HepG2 (cell line): Measurements from ENCODE around the gene SYT13. TPM values are rescaled to one million over a fixed set of nuclear protein-coding genes. Genes with fewer than 3 reads are reported as not detected.

Experiments
- ATAC-seq: fragments of 200-7000 bp; cut with Tn5 transposase; 3 replicates; pipeline ENCODE4 v1.9.1; 2020; ENCODE audit warnings: mild to moderate bottlenecking, moderate library complexity
- BruUV-seq: library from RNA; stranded (reverse); fragments of 400-500 nt; replicated peaks from 2 replicates; lab custom pipeline; 2021; lab: Mats Ljungman, UMichigan
- CTCF ChIA-PET: fragments of 300-600 bp; formaldehyde crosslinking; extraction: SDS; loops from one replicate; lab custom pipeline; 2021; ENCODE audit warnings: low total read pairs, inconsistent platforms, low intra/inter-chr PET ratio; lab: Yijun Ruan, JAX
- POLR2A ChIA-PET: fragments of 350-600 bp; sonication (Branson Sonifier 250); formaldehyde crosslinking; loops from one replicate; lab custom pipeline; 2020; ENCODE audit warnings: antibody characterized with exemption, inconsistent platforms; lab: Yijun Ruan, JAX
- DNase-seq: peaks from one replicate; pipeline ENCODE4 v3.0.0-alpha.2; 2015; ENCODE audit warnings: low spot score
- FAIRE-seq: peaks from 3 replicates; lab custom pipeline; 2011; peaks lifted over from hg19 to GRCh38; lab: Jason Lieb, UNC
- H2AFZ ChIP-seq: one replicate; pipeline ENCODE4 v1.6.1; 2011; ENCODE audit warnings: low read length, inconsistent platforms
- H3K27ac ChIP-seq: fragments of 300-600 bp; 3 replicates; pipeline ENCODE4 v1.8.0; 2011; ENCODE audit warnings: mixed run types, mild to moderate bottlenecking, mixed read lengths, low read length, inconsistent platforms; ENCODE audit not compliant: insufficient read depth; ENCODE audit errors: extremely low read length
- H3K27me3 ChIP-seq, 2 experiments: fragments of 200-600 bp in 1 of 2; 2 replicates in 1 of 2; 3 replicates in 1 of 2; pipeline versions ENCODE4 v1.6.0 to v1.8.0; 2011; ENCODE audit warnings: low read length in 2 of 2, mild to moderate bottlenecking in 2 of 2, moderate library complexity in 2 of 2, inconsistent platforms in 1 of 2; ENCODE audit not compliant: insufficient read depth in 2 of 2, control insufficient read depth in 1 of 2
- H3K36me3 ChIP-seq, 2 experiments: fragments of 200-600 bp in 1 of 2; replicated peaks in 1 of 2; 2 replicates in 1 of 2; 3 replicates in 1 of 2; pipeline versions ENCODE4 v1.5.1 to v1.8.0; 2011; ENCODE audit warnings: low read length in 2 of 2, inconsistent platforms in 1 of 2; ENCODE audit not compliant: insufficient read depth in 2 of 2, control insufficient read depth in 1 of 2
- H3K4me1 ChIP-seq: 2 replicates; pipeline ENCODE4 v1.5.1; 2012; ENCODE audit warnings: low read length, inconsistent platforms; ENCODE audit not compliant: insufficient read depth
- H3K4me2 ChIP-seq: 2 replicates; pipeline ENCODE4 v1.6.0; 2011; ENCODE audit warnings: low read depth, low read length, inconsistent platforms
- H3K4me3 ChIP-seq, 3 experiments: fragments of 200-600 bp in 1 of 3; sonication (generic), shearing (Covaris generic) in 1 of 3; replicated peaks in 1 of 3; 2 replicates each; pipeline ENCODE4 v1.5.1; 2011 to 2016; ENCODE audit warnings: low read length in 3 of 3, inconsistent platforms in 2 of 3, low read depth in 2 of 3, mild to moderate bottlenecking in 2 of 3, control low read depth in 1 of 3, mixed read lengths in 1 of 3; ENCODE audit not compliant: insufficient read depth in 1 of 3
- H3K79me2 ChIP-seq: one replicate; pipeline ENCODE4 v1.6.1; 2011; ENCODE audit warnings: low read length, inconsistent platforms; ENCODE audit not compliant: insufficient read depth
- H3K9ac ChIP-seq: 2 replicates; pipeline ENCODE4 v1.6.0; 2011; ENCODE audit warnings: mild to moderate bottlenecking, low read depth, low read length, inconsistent platforms; ENCODE audit not compliant: insufficient read depth
- H3K9me3 ChIP-seq: 2 replicates; pipeline ENCODE4 v1.5.1; 2012; ENCODE audit warnings: mild to moderate bottlenecking, low read length
- H4K20me1 ChIP-seq: 2 replicates; pipeline ENCODE4 v1.6.0; 2011; ENCODE audit warnings: inconsistent platforms, mild to moderate bottlenecking, low read length, moderate library complexity; ENCODE audit not compliant: insufficient read depth
- CCAR2 ChIP-seq: fragments of 200-400 bp; formaldehyde crosslinking; optimal IDR thresholded peaks from 2 replicates; pipeline ENCODE3; 2018; ENCODE audit warnings: low read depth, mild to moderate bottlenecking, low read length, moderate library complexity
- HMG20A ChIP-seq: IDR thresholded peaks from 2 replicates; pipeline ENCODE4 v1.6.1; 2016; ENCODE audit warnings: borderline replicate concordance
- KDM4B ChIP-seq: sonication (generic); formaldehyde crosslinking; IDR thresholded peaks from 2 replicates; pipeline ENCODE4 v1.4.0; 2020; ENCODE audit warnings: missing genetic modification reagents
- POLR2A ChIP-seq, 2 experiments: IDR thresholded peaks; 2 replicates each; pipeline ENCODE4 v1.6.1; 2011; ENCODE audit warnings: low read depth in 2 of 2, low read length in 2 of 2, mild to moderate bottlenecking in 1 of 2, moderate library complexity in 1 of 2; ENCODE audit not compliant: insufficient read depth in 1 of 2
- RFX5 ChIP-seq: IDR thresholded peaks from 2 replicates; pipeline ENCODE4 v1.6.1; 2011; ENCODE audit warnings: low read depth, low read length, improper control_type of control experiment
- ZKSCAN1 ChIP-seq: fragments of 150-350 bp; IDR thresholded peaks from 2 replicates; pipeline ENCODE4 v1.6.1; 2014; ENCODE audit warnings: low read length
- ZNF317 ChIP-seq: sonication (generic); formaldehyde crosslinking; IDR thresholded peaks from 2 replicates; pipeline ENCODE4 v1.5.0; 2020; ENCODE audit warnings: mild to moderate bottlenecking, missing genetic modification reagents
- ZNF766 ChIP-seq: sonication (generic); formaldehyde crosslinking; IDR thresholded peaks from 2 replicates; pipeline ENCODE4 v1.5.0; 2020; ENCODE audit warnings: missing genetic modification reagents, borderline replicate concordance
- ZNF784 ChIP-seq: sonication (generic); formaldehyde crosslinking; IDR thresholded peaks from 2 replicates; pipeline ENCODE4 v1.5.1; 2020; ENCODE audit warnings: missing genetic modification reagents, mild to moderate bottlenecking, borderline replicate concordance
- ZSCAN22 ChIP-seq: sonication (generic); formaldehyde crosslinking; IDR thresholded peaks from 2 replicates; pipeline ENCODE4 v1.4.0; 2020; ENCODE audit warnings: mild to moderate bottlenecking, missing genetic modification reagents
- ZUFSP ChIP-seq: sonication (generic); formaldehyde crosslinking; IDR thresholded peaks from 2 replicates; pipeline ENCODE4 v1.9.0; 2021; ENCODE audit warnings: missing genetic modification reagents, mild to moderate bottlenecking, borderline replicate concordance
- WGBS: methylation state at CpG from one replicate; pipeline ENCODE4 v1.1.6; 2017; ENCODE audit warnings: low lambda C conversion rate; 5-methylcytosine and 5-hydroxymethylcytosine counted together
- in situ Hi-C: cut with HindIII; loops from 2 replicates; pipeline ENCODE4 v1.10.0; 2017; ENCODE audit warnings: low pct_unique_long_range_greater_than_20kb; ENCODE audit not compliant: extremely low pct_ligation_motif_present
- intact Hi-C: fragments of 100-400 bp; cut with micrococcal nuclease; formaldehyde crosslinking; loops from one replicate; pipeline ENCODE4 v1.10.0; 2022; ENCODE audit not compliant: unreplicated experiment
- polyA plus RNA-seq, 8 experiments: library from polyadenylated mRNA; depleted of rRNA in 3 of 8; stranded (reverse) in 7 of 8; unstranded in 1 of 8; fragments of >200 nt; fragmentation: Illumina TruSeq in 4 of 8; extraction: Trizol in 4 of 8; gene quantifications; 2 replicates each; pipeline versions ENCODE4 v1.2.1 to v1.2.3, GENCODE V29; 2011 to 2016; ENCODE audit warnings: low read depth in 4 of 8, missing spikeins in 1 of 8, mixed read lengths in 1 of 8; ENCODE audit not compliant: insufficient read depth in 1 of 8
- total RNA-seq, 5 experiments: library from RNA; depleted of rRNA; stranded (reverse); fragments of >200 nt; fragmentation: Illumina TruSeq; extraction: Trizol; gene quantifications; 2 replicates each; pipeline ENCODE4 v1.2.3, GENCODE V29; 2016; ENCODE audit warnings: low read depth in 1 of 5
- TF ChIP-seq, protein P1 (sequence below): sonication (generic); formaldehyde crosslinking; IDR thresholded peaks from 2 replicates; pipeline ENCODE4 v1.8.0; 2022; ENCODE audit warnings: mild to moderate bottlenecking, missing genetic modification reagents, moderate library complexity
- TF ChIP-seq, protein P2 (sequence below): IDR thresholded peaks from 2 replicates; pipeline ENCODE4 v1.6.1; 2012; ENCODE audit warnings: low read depth, low read length, improper control_type of control experiment
- TF ChIP-seq, protein P3 (sequence below): sonication (generic); formaldehyde crosslinking; IDR thresholded peaks from 2 replicates; pipeline ENCODE4 v1.5.0; 2020; ENCODE audit warnings: missing genetic modification reagents, mild to moderate bottlenecking, borderline replicate concordance

SYT13 gene
- total and polyA plus RNA-seq, 2 of the 13 experiments (the other 11 are each of a cell fraction or from before 2014, with no cell fraction given): 0.02 to 0.13 TPM

DNA sequence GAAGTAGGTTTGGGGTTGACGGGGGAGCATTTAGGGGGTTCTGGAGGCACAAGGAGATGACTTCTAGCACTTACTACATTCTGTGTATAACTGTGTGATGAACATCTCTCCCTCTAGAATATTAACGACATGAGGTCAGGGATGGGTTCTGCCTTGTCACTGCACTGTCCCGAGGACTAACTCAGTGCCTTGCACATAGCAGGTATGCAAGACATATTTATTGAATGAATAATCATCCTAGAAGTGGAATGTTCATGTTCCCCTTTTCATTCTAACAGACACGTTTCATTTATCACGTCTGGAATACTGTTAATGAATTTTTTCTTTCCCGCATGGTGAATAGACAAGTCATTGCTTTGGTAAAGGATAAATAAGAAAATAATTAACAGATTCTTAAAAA lies 12.6 kb downstream of the SYT13 start (continued):
- TF ChIP-seq ZUFSP (CRISPR knock-in tag): no peak
- TF ChIP-seq ZNF317 (CRISPR knock-in tag): no peak
- TF ChIP-seq ZSCAN22 (CRISPR knock-in tag): no peak

DNA sequence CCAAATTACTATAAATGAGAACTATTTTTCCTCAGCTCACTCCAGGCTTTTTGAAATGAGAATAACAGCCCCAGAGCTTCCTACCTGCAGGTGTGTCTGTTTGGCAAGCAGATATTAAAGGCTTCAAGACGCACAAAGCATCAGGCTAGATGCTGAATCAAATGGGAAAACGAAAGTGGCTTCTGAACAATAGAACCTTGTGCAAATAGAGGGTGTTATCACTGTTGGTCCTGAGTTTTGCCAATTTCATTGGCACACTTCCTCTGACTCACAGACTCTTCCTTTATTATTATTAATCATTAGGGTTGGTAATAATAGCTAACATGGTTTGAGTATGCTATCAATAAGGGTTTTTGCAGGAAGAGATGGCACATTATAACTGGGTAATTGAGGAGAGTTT lies 13.4 kb downstream of the SYT13 start:
- Histone ChIP-seq H3K36me3 (no peaks in the 10 kb centered on the region), H3K4me3 (no peak overlapping the region), H3K9ac (no peak overlapping the region), H4K20me1 (no peaks in the 10 kb centered on the region), H3K4me2 (no peak overlapping the region), H3K27me3 (no peaks in the 10 kb centered on the region), H3K4me1 (no peaks in the 10 kb centered on the region), H3K9me3 (no peaks in the 10 kb centered on the region), H2AFZ (no peak overlapping the region), H3K79me2 (no peaks in the 10 kb centered on the region), H3K27ac (no peak overlapping the region)
- POLR2A ChIA-PET: no interaction called here
- no peak for TF ChIP-seq ZNF784 (CRISPR knock-in tag)
- TF ChIP-seq, protein P1, sequence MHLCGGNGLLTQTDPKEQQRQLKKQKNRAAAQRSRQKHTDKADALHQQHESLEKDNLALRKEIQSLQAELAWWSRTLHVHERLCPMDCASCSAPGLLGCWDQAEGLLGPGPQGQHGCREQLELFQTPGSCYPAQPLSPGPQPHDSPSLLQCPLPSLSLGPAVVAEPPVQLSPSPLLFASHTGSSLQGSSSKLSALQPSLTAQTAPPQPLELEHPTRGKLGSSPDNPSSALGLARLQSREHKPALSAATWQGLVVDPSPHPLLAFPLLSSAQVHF: no peak
- TF ChIP-seq HMG20A (CRISPR knock-in tag): no peak
- TF ChIP-seq KDM4B (CRISPR knock-in tag): no peak
- TF ChIP-seq, protein P2, sequence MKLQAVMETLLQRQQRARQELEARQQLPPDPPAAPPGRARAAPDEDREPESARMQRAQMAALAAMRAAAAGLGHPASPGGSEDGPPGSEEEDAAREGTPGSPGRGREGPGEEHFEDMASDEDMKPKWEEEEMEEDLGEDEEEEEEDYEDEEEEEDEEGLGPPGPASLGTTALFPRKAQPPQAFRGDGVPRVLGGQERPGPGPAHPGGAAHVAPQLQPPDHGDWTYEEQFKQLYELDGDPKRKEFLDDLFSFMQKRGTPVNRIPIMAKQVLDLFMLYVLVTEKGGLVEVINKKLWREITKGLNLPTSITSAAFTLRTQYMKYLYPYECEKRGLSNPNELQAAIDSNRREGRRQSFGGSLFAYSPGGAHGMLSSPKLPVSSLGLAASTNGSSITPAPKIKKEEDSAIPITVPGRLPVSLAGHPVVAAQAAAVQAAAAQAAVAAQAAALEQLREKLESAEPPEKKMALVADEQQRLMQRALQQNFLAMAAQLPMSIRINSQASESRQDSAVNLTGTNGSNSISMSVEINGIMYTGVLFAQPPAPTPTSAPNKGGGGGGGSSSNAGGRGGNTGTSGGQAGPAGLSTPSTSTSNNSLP: no peak
- no peak for TF ChIP-seq RFX5
- no peak for TF ChIP-seq POLR2A (IDR thresholded peaks at IDR 0.05; ENCODE audit: insufficient read depth in 1 of 2, low read depth in 2 of 2, low read length in 2 of 2)
- TF ChIP-seq ZNF766 (CRISPR knock-in tag): no peak
- TF ChIP-seq ZKSCAN1: no peak
- no peak for TF ChIP-seq CCAR2
- TF ChIP-seq, protein P3, sequence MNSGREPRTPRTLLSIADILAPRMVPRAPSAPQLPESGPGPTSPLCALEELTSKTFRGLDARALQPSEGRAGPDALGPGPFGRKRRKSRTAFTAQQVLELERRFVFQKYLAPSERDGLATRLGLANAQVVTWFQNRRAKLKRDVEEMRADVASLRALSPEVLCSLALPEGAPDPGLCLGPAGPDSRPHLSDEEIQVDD (CRISPR knock-in tag): no peak
- intact Hi-C loops (no loop called here), in situ Hi-C loops (no loop called here)
- BruUV-seq: no TSS peak
- no peak for ATAC-seq
- WGBS: 9% methylated on average over 2 of the region's 2 CpGs
- no peak for DNase-seq
- no peak for FAIRE-seq
- CTCF ChIA-PET: no interaction called here
